RWPE2 (cell line): ENCODE data around the gene ACVRL1.
A peak's percentile ranks its signal among the peaks of the same experiment; 100 is the strongest.

Experiments used
- ATAC-seq: fragments of 200-7000 bp; cut with Tn5 transposase; 3 replicates; pipeline ENCODE4 v1.9.1; 2021; ENCODE audit warnings: low read depth
- DNase-seq: peaks from one replicate; pipeline ENCODE4 v3.0.0-alpha.2; 2020; ENCODE audit warnings: low spot score
- H3K27ac ChIP-seq: fragments of 450-650 bp; 2 replicates; pipeline ENCODE4 v1.5.1; 2017; ENCODE audit warnings: mild to moderate bottlenecking; ENCODE audit not compliant: poor library complexity, severe bottlenecking
- H3K27me3 ChIP-seq: fragments of 250-450 bp; sonication (Bioruptor Pico); 2 replicates; pipeline ENCODE4 v1.5.1; 2021; ENCODE audit warnings: mild to moderate bottlenecking, moderate library complexity; ENCODE audit not compliant: insufficient read depth, poor library complexity, severe bottlenecking
- H3K36me3 ChIP-seq: fragments of 250-450 bp; sonication (Bioruptor Pico); 2 replicates; pipeline ENCODE4 v1.5.1; 2020; ENCODE audit warnings: low read depth, mild to moderate bottlenecking, moderate library complexity
- H3K4me1 ChIP-seq: fragments of 250-450 bp; sonication (Bioruptor Pico); 2 replicates; pipeline ENCODE4 v1.5.1; 2021; ENCODE audit warnings: mild to moderate bottlenecking, moderate library complexity; ENCODE audit not compliant: insufficient read depth, poor library complexity, severe bottlenecking
- H3K4me3 ChIP-seq: fragments of 250-450 bp; sonication (Bioruptor Pico); 2 replicates; pipeline ENCODE4 v1.5.1; 2021; ENCODE audit warnings: mild to moderate bottlenecking, moderate library complexity; ENCODE audit not compliant: severe bottlenecking
- H3K9me3 ChIP-seq: fragments of 250-450 bp; sonication (Bioruptor Pico); 2 replicates; pipeline ENCODE4 v1.5.1; 2021; ENCODE audit warnings: mild to moderate bottlenecking, moderate library complexity; ENCODE audit not compliant: severe bottlenecking
- CTCF ChIP-seq: fragments of 450-650 bp; IDR thresholded peaks from one replicate; pipeline ENCODE4 v1.5.1; 2017; ENCODE audit warnings: mild to moderate bottlenecking, moderate library complexity; ENCODE audit not compliant: poor library complexity, severe bottlenecking

ACVRL1 gene

GRCh38 chr12:51890511-51891171, 16.7 kb upstream of the ACVRL1 start:
- H3K4me1 ChIP-seq, result no peaks in the 10 kb centered on the region
- peak; percentile 45 for DNase-seq
- H3K36me3 ChIP-seq, result no peaks in the 10 kb centered on the region
- no peak overlapping the region for H3K27ac ChIP-seq
- no peaks in the 10 kb centered on the region for H3K27me3 ChIP-seq
- H3K4me3 ChIP-seq, result no peak overlapping the region
- ATAC-seq, result no peak
- no peaks in the 10 kb centered on the region for H3K9me3 ChIP-seq
- TF ChIP-seq CTCF, result no peak

- no peak for DNase-seq
Measured at GRCh38 chr12:51891843-51892242, 15.5 kb upstream of the ACVRL1 start.

GRCh38 chr12:51893786-51894185, 13.5 kb upstream of the ACVRL1 start:
- no peak overlapping the region for H3K4me3 ChIP-seq
- H3K27me3 ChIP-seq, result no peaks in the 10 kb centered on the region
- no peak for TF ChIP-seq CTCF
- no peaks in the 10 kb centered on the region for H3K4me1 ChIP-seq
- no peaks in the 10 kb centered on the region for H3K9me3 ChIP-seq
- no peaks in the 10 kb centered on the region for H3K36me3 ChIP-seq
- H3K27ac ChIP-seq, result no peak overlapping the region
- no peak for ATAC-seq
- no peak for DNase-seq

More at GRCh38 chr12:51891843-51892242, 15.5 kb upstream of the ACVRL1 start:
- H3K36me3 ChIP-seq, result no peaks in the 10 kb centered on the region
- no peaks in the 10 kb centered on the region for H3K27me3 ChIP-seq
- no peak overlapping the region for H3K4me3 ChIP-seq
- no peak for ATAC-seq
- H3K27ac ChIP-seq, result no peak overlapping the region
- TF ChIP-seq CTCF, result peak; percentile 61
- H3K9me3 ChIP-seq, result no peaks in the 10 kb centered on the region
- H3K4me1 ChIP-seq, result no peaks in the 10 kb centered on the region

GRCh38 chr12:51895378-51896135, 11.7 kb upstream of the ACVRL1 start:
- no peaks in the 10 kb centered on the region for H3K4me1 ChIP-seq
- DNase-seq (no peak), ATAC-seq (peak; percentile 18; the same call in 1 of the 3 replicates)
- H3K27me3 ChIP-seq, result no peaks in the 10 kb centered on the region
- no peak for TF ChIP-seq CTCF
- no peaks in the 10 kb centered on the region for H3K36me3 ChIP-seq
- H3K4me3 ChIP-seq, result no peak overlapping the region
- H3K27ac ChIP-seq, result no peak overlapping the region
- H3K9me3 ChIP-seq, result no peaks in the 10 kb centered on the region

- Histone ChIP-seq H3K36me3 (no peaks in the 10 kb centered on the region), H3K27me3 (no peaks in the 10 kb centered on the region), H3K9me3 (no peaks in the 10 kb centered on the region), H3K4me1 (no peaks in the 10 kb centered on the region), H3K27ac (no peak overlapping the region), H3K4me3 (no peak overlapping the region)
- DNase-seq (peak; percentile 28), ATAC-seq (no peak)
- TF ChIP-seq CTCF, result no peak
Measured at GRCh38 chr12:51896236-51896635, 11.1 kb upstream of the ACVRL1 start.
